Spleen (tissue), 11 donors: ENCODE data around the gene RPRD1B. TPM values are rescaled to one million over a fixed set of nuclear protein-coding genes. Genes with fewer than 3 reads are reported as not detected.
A peak's percentile ranks its signal among the peaks of the same experiment; 100 is the strongest.

Experiments
- DNase-seq: peaks from one replicate; pipeline ENCODE4 v3.0.0-alpha.2; 2020
- H3K27ac ChIP-seq, 8 donors: fragments of 200-600 bp; sonication (generic) in 7 of 8; 1 replicate in 4 of 8; 2 replicates in 4 of 8; pipeline versions ENCODE4 v1.5.0 to v1.8.0; 2016 to 2021; ENCODE audit warnings: inconsistent platforms in 4 of 8, mild to moderate bottlenecking in 4 of 8, moderate library complexity in 1 of 8
- H3K27me3 ChIP-seq, 7 donors: fragments of 200-600 bp; sonication (generic) in 6 of 7; replicated peaks in 1 of 7; 1 replicate in 4 of 7; 2 replicates in 3 of 7; pipeline versions ENCODE4 v1.5.0 to v1.8.0; 2016 to 2021; ENCODE audit warnings: inconsistent platforms in 3 of 7, mild to moderate bottlenecking in 1 of 7
- H3K36me3 ChIP-seq, 6 donors: fragments of 200-600 bp; sonication (generic) in 5 of 6; 1 replicate in 4 of 6; 2 replicates in 2 of 6; pipeline versions ENCODE4 v1.5.0 to v1.8.0; 2016 to 2021; ENCODE audit warnings: inconsistent platforms in 2 of 6
- H3K4me1 ChIP-seq, 6 donors: fragments of 200-600 bp; sonication (generic) in 5 of 6; 1 replicate in 3 of 6; 2 replicates in 3 of 6; pipeline versions ENCODE4 v1.5.0 to v1.8.0; 2016 to 2021; ENCODE audit warnings: inconsistent platforms in 3 of 6
- H3K4me3 ChIP-seq, 8 donors: fragments of 200-600 bp; sonication (generic) in 7 of 8; 1 replicate in 4 of 8; 2 replicates in 4 of 8; pipeline versions ENCODE4 v1.5.0 to v1.8.0; 2016 to 2021; ENCODE audit warnings: inconsistent platforms in 4 of 8, mild to moderate bottlenecking in 4 of 8, moderate library complexity in 2 of 8
- H3K9me3 ChIP-seq, 8 donors: fragments of 200-600 bp; sonication (generic) in 7 of 8; 1 replicate in 4 of 8; 2 replicates in 4 of 8; pipeline versions ENCODE4 v1.5.0 to v1.8.0; 2016 to 2021; ENCODE audit warnings: inconsistent platforms in 4 of 8
- POLR2A ChIP-seq, 3 donors: fragments of 450-650 bp; IDR thresholded peaks; one replicate each; pipeline ENCODE4 v1.5.1; 2017; ENCODE audit warnings: antibody characterized with exemption in 3 of 3, mild to moderate bottlenecking in 1 of 3
- POLR2AphosphoS5 ChIP-seq, 3 donors: sonication (generic); formaldehyde crosslinking; IDR thresholded peaks; one replicate each; pipeline ENCODE4 v1.5.1; 2017; ENCODE audit warnings: antibody characterized with exemption in 3 of 3
- WGBS, 5 donors: extraction: QIAGEN DNeasy Blood & Tissue Kit in 3 of 5; methylation state at CpG; one replicate each; pipeline versions ENCODE4 v1.1.5 to v1.1.7; 2013 to 2018; 5-methylcytosine and 5-hydroxymethylcytosine counted together
- intact Hi-C: fragments of 100-400 bp; cut with DNase I; formaldehyde crosslinking; loops from one replicate; pipeline ENCODE4 v1.15.0; 2023; ENCODE audit warnings: low total_unique reads
- polyA plus RNA-seq, 3 donors: library from polyadenylated mRNA; stranded (reverse); fragments of 200-250 nt; gene quantifications; one replicate each; pipeline ENCODE4 v1.2.1, GENCODE V29; 2013
- total RNA-seq, 7 donors: library from RNA; depleted of rRNA in 3 of 7; stranded (reverse); fragments of >200 nt in 3 of 7; fragmentation: NEBNext Ultra II Directional in 4 of 7; extraction: Animal tissue kit (Norgen Biotek cat#: 25700) in 4 of 7; gene quantifications; one replicate each; pipeline versions ENCODE4 v1.1.0 to v1.2.1, GENCODE V29; 2016 to 2021
- TF ChIP-seq, protein P1 (sequence below), 11 experiments: fragments of 200-600 bp in 7 of 11; fragments of 450-650 bp in 4 of 11; sonication (generic) in 4 of 11; IDR thresholded peaks in 8 of 11; conservative IDR thresholded peaks in 3 of 11; 1 replicate in 7 of 11; 2 replicates in 4 of 11; pipeline versions ENCODE4 v1.4.0 to v1.8.0; 2016 to 2021; ENCODE audit warnings: antibody characterized with exemption in 11 of 11, inconsistent platforms in 4 of 11, mild to moderate bottlenecking in 1 of 11
- donor health status: healthy with polysubstance abuse.
- donor health status: DM: no; HTN: no; CAD: no; lungs with moderate emphysema.
- donor health status: DM: no; HTN: no; CAD: no.
- donor health status: Bipolar disorder and iron deficiency.
- donor health status: healthy.
- donor health status: DM: no; HTN: no; CAD: no.
- donor health status: DM: yes; HTN: yes; CAD: no.

The RPRD1B gene
- total and polyA plus RNA-seq, 10 donors, result 7.1 to 42.0 (median 31.2) TPM

GRCh38 chr20:38023181-38024001 lies 10.2 kb upstream of the RPRD1B start:
- H3K27ac ChIP-seq, result peak overlapping the region in 5 of 8 donors; percentile 10 to 55 (median 44)
- H3K4me1 ChIP-seq, result peaks cover 0 to 30% (median 15%) of the 10 kb centered on the region in 6 donors
- WGBS, 5 donors, result 54 to 66% (median 63%) methylated on average over 5 of the region's 5 CpGs
- H3K9me3 ChIP-seq, result peaks cover 0 to 13% (median 8%) of the 10 kb centered on the region in 8 donors
- no peaks in the 10 kb centered on the region for H3K27me3 ChIP-seq
- no peak for TF ChIP-seq POLR2A (IDR thresholded peaks at IDR 0.05)
- TF ChIP-seq POLR2AphosphoS5 (IDR thresholded peaks at IDR 0.05), result no peak
- no peak for DNase-seq
- H3K36me3 ChIP-seq, result peaks cover 0 to 44% (median 8%) of the 10 kb centered on the region in 6 donors
- H3K4me3 ChIP-seq, result no peak overlapping the region
- intact Hi-C loops, result no loop called here

DNA sequence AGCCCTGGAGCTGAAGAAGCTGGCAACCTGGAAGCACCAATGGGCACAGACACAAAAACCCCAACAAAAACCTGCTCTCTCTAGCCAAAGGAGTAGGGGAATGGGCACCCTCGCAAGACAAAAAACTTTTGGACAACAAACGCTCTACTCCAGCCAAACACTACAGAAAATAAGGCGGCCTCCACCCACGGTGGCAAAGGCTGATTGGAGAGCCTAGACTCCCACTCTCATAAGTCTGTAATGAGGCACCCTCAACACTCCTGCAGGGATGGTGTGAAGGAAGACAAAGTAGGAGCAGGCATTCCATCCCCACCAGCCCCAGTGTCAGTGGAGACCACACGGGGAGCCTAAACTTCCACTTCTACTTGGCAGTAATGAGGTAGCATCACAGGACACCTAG lies 9.1 kb upstream of the RPRD1B start:
- Histone ChIP-seq H3K27ac (peak overlapping the region in 3 of 8 donors; percentile 44 to 55 (median 53)), H3K4me1 (peaks cover 0 to 41% (median 17%) of the 10 kb centered on the region in 6 donors), H3K36me3 (peaks cover 0 to 33% (median 0%) of the 10 kb centered on the region in 6 donors), H3K9me3 (peaks cover 0 to 2% (median 0%) of the 10 kb centered on the region in 8 donors), H3K4me3 (no peak overlapping the region), H3K27me3 (no peaks in the 10 kb centered on the region)
- intact Hi-C loops, result no loop called here
- TF ChIP-seq, protein P1, sequence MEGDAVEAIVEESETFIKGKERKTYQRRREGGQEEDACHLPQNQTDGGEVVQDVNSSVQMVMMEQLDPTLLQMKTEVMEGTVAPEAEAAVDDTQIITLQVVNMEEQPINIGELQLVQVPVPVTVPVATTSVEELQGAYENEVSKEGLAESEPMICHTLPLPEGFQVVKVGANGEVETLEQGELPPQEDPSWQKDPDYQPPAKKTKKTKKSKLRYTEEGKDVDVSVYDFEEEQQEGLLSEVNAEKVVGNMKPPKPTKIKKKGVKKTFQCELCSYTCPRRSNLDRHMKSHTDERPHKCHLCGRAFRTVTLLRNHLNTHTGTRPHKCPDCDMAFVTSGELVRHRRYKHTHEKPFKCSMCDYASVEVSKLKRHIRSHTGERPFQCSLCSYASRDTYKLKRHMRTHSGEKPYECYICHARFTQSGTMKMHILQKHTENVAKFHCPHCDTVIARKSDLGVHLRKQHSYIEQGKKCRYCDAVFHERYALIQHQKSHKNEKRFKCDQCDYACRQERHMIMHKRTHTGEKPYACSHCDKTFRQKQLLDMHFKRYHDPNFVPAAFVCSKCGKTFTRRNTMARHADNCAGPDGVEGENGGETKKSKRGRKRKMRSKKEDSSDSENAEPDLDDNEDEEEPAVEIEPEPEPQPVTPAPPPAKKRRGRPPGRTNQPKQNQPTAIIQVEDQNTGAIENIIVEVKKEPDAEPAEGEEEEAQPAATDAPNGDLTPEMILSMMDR (IDR thresholded peaks at IDR 0.05 in 8 of 11, conservative IDR thresholded peaks at IDR 0.05 in 3 of 11), result no peak
- no peak for TF ChIP-seq POLR2AphosphoS5 (IDR thresholded peaks at IDR 0.05)
- no peak for TF ChIP-seq POLR2A (IDR thresholded peaks at IDR 0.05)
- WGBS, 5 donors, result 78 to 97% (median 80%) methylated on average over 5 of the region's 5 CpGs
- no peak for DNase-seq

- DNase-seq, result no peak
- Histone ChIP-seq H3K27ac (no peak overlapping the region), H3K4me3 (no peak overlapping the region), H3K4me1 (peaks cover 7 to 65% (median 35%) of the 10 kb centered on the region in 6 donors), H3K36me3 (peaks cover 0 to 19% (median 0%) of the 10 kb centered on the region in 6 donors), H3K27me3 (no peaks in the 10 kb centered on the region), H3K9me3 (no peaks in the 10 kb centered on the region)
- intact Hi-C loops, result no loop called here
- no peak for TF ChIP-seq POLR2A (IDR thresholded peaks at IDR 0.05)
- TF ChIP-seq, protein P1 (IDR thresholded peaks at IDR 0.05 in 8 of 11, conservative IDR thresholded peaks at IDR 0.05 in 3 of 11), result no peak
- TF ChIP-seq POLR2AphosphoS5 (IDR thresholded peaks at IDR 0.05), result no peak
- WGBS, 5 donors, result 90 to 99% (median 94%) methylated on average over 3 of the region's 3 CpGs
These were observed 4.1 kb upstream of the RPRD1B start for GRCh38 chr20:38029453-38029852.

- peaks cover 30 to 80% (median 55%) of the 10 kb centered on the region in 6 donors for H3K4me1 ChIP-seq
- H3K4me3 ChIP-seq, result peak overlapping the region in 4 of 8 donors; percentile 87 to 98 (median 94)
These were observed 1.6 kb upstream of the RPRD1B start for GRCh38 chr20:38031957-38032356.

More at GRCh38 chr20:38031957-38032356, 1.6 kb upstream of the RPRD1B start:
- H3K36me3 ChIP-seq, result peaks cover 0 to 30% (median 0%) of the 10 kb centered on the region in 6 donors
- intact Hi-C loops, result no loop called here
- TF ChIP-seq POLR2A (IDR thresholded peaks at IDR 0.05), result no peak
- TF ChIP-seq POLR2AphosphoS5 (IDR thresholded peaks at IDR 0.05), result no peak
- TF ChIP-seq, protein P1 (IDR thresholded peaks at IDR 0.05 in 8 of 11, conservative IDR thresholded peaks at IDR 0.05 in 3 of 11), result no peak
- no peaks in the 10 kb centered on the region for H3K27me3 ChIP-seq
- 92 to 96% (median 93%) methylated on average over 3 of the region's 3 CpGs for WGBS, 5 donors
- DNase-seq, result no peak
- no peak overlapping the region for H3K27ac ChIP-seq
- no peaks in the 10 kb centered on the region for H3K9me3 ChIP-seq
